GM12878 (cell line): ENCODE data around the gene CENPP. TPM values are rescaled to one million over a fixed set of nuclear protein-coding genes. Genes with fewer than 3 reads are reported as not detected.
A peak's percentile ranks its signal among the peaks of the same experiment; 100 is the strongest.

Experiments
- ATAC-seq: fragments of 200-7000 bp; cut with Tn5 transposase; 3 replicates; pipeline ENCODE4 v1.9.1; 2020; ENCODE audit warnings: mild to moderate bottlenecking, moderate library complexity
- BruUV-seq: library from RNA; stranded (reverse); fragments of 400-500 nt; replicated peaks from 2 replicates; lab custom pipeline; 2021; lab: Mats Ljungman, UMichigan
- CTCF ChIA-PET: fragments of 300-600 bp; sonication (Branson Sonifier 250); formaldehyde crosslinking; extraction: SDS; loops from one replicate; lab custom pipeline; 2021; ENCODE audit warnings: inconsistent platforms; lab: Yijun Ruan, JAX
- POLR2A ChIA-PET: fragments of 350-600 bp; formaldehyde crosslinking; extraction: SDS; loops from one replicate; lab custom pipeline; 2021; ENCODE audit warnings: inconsistent platforms; lab: Charles Lee
- RAD21 ChIA-PET: fragments of 300-600 bp; sonication (Branson Sonifier 250); formaldehyde crosslinking; loops from one replicate; lab custom pipeline; 2023; ENCODE audit warnings: antibody characterized with exemption; ENCODE audit not compliant: unreplicated experiment; lab: Charles Lee
- SMC1A ChIA-PET: fragments of 300-600 bp; sonication (Branson Sonifier 250); formaldehyde crosslinking; loops from one replicate; lab custom pipeline; 2023; ENCODE audit not compliant: unreplicated experiment, uncharacterized antibody; lab: Charles Lee
- DNase-seq: peaks from one replicate; pipeline ENCODE4 v3.0.0-alpha.2; 2011; ENCODE audit warnings: low read depth, low spot score
- FAIRE-seq: peaks from 3 replicates; lab custom pipeline; 2011; peaks lifted over from hg19 to GRCh38; lab: Jason Lieb, UNC
- H2AFZ ChIP-seq: 2 replicates; pipeline ENCODE4 v1.6.0; 2011; ENCODE audit warnings: low read depth, low read length, control low read depth; ENCODE audit not compliant: control insufficient read depth
- H3K27ac ChIP-seq: 2 replicates; pipeline ENCODE4 v1.5.1; 2011; ENCODE audit warnings: control low read depth; ENCODE audit not compliant: control insufficient read depth, insufficient read depth
- H3K27me3 ChIP-seq, 2 experiments: replicated peaks in 1 of 2; 2 replicates each; pipeline versions ENCODE4 v1.6.0 to v1.6.1; 2011; ENCODE audit warnings: low read length in 1 of 2; ENCODE audit not compliant: control insufficient read depth in 2 of 2, insufficient read depth in 2 of 2
- H3K36me3 ChIP-seq, 2 experiments: 2 replicates each; pipeline ENCODE4 v1.5.1; 2011; ENCODE audit warnings: low read length in 1 of 2; ENCODE audit not compliant: control insufficient read depth in 2 of 2, insufficient read depth in 2 of 2
- H3K4me1 ChIP-seq: 2 replicates; pipeline ENCODE4 v1.6.1; 2011; ENCODE audit warnings: mild to moderate bottlenecking, low read length, moderate library complexity, mixed read lengths; ENCODE audit not compliant: control insufficient read depth, insufficient read depth
- H3K4me2 ChIP-seq: 2 replicates; pipeline ENCODE4 v1.6.0; 2011; ENCODE audit warnings: control low read depth; ENCODE audit not compliant: control insufficient read depth, insufficient read depth
- H3K4me3 ChIP-seq: fragments of 200-600 bp; sonication (generic); 2 replicates; pipeline ENCODE4 v1.5.1; 2016
- H3K79me2 ChIP-seq: 2 replicates; pipeline ENCODE4 v1.6.0; 2011; ENCODE audit warnings: low read length; ENCODE audit not compliant: control insufficient read depth, insufficient read depth
- H3K9ac ChIP-seq: 2 replicates; pipeline ENCODE4 v1.8.0; 2011; ENCODE audit warnings: low read length, control low read depth, mixed read lengths; ENCODE audit not compliant: control insufficient read depth, insufficient read depth
- H3K9me3 ChIP-seq: replicated peaks from 3 replicates; pipeline ENCODE4 v1.5.1; 2011; ENCODE audit warnings: mild to moderate bottlenecking, low read length; ENCODE audit not compliant: control insufficient read depth, insufficient read depth
- H4K20me1 ChIP-seq: 2 replicates; pipeline ENCODE4 v1.6.0; 2011; ENCODE audit not compliant: control insufficient read depth, insufficient read depth
- ATF7 ChIP-seq: fragments of 450-650 bp; IDR thresholded peaks from 2 replicates; pipeline ENCODE4 v1.6.1; 2016; ENCODE audit warnings: low read depth, mild to moderate bottlenecking
- BCL11A ChIP-seq: IDR thresholded peaks from 2 replicates; pipeline ENCODE4 v1.6.1; 2011; ENCODE audit warnings: low read depth, low read length
- CBX3 ChIP-seq: fragments of 200-600 bp; sonication (generic); IDR thresholded peaks from 2 replicates; pipeline ENCODE4 v1.6.1; 2016; ENCODE audit warnings: low read depth, borderline replicate concordance
- CHD4 ChIP-seq: fragments of 200-600 bp; sonication (generic); IDR thresholded peaks from 2 replicates; pipeline ENCODE4 v1.6.1; 2016; ENCODE audit warnings: mild to moderate bottlenecking
- HCFC1 ChIP-seq: fragments of 150-350 bp; IDR thresholded peaks from 2 replicates; pipeline ENCODE4 v1.6.1; 2014; ENCODE audit warnings: low read length
- HDGF ChIP-seq: fragments of 450-650 bp; IDR thresholded peaks from 2 replicates; pipeline ENCODE4 v1.6.1; 2016; ENCODE audit warnings: antibody characterized with exemption
- IRF4 ChIP-seq: IDR thresholded peaks from 2 replicates; pipeline ENCODE4 v1.6.1; 2011; ENCODE audit warnings: low read depth, low read length
- IRF5 ChIP-seq: fragments of 450-650 bp; IDR thresholded peaks from 2 replicates; pipeline ENCODE4 v1.6.1; 2017; ENCODE audit warnings: borderline replicate concordance
- JUNB ChIP-seq: IDR thresholded peaks from 2 replicates; pipeline ENCODE4 v1.6.1; 2016; ENCODE audit warnings: antibody characterized with exemption, mild to moderate bottlenecking
- KLF5 ChIP-seq: fragments of 450-650 bp; IDR thresholded peaks from 2 replicates; pipeline ENCODE4 v1.6.1; 2014; ENCODE audit warnings: mild to moderate bottlenecking; ENCODE audit not compliant: partially characterized antibody
- MTA2 ChIP-seq: fragments of 450-650 bp; IDR thresholded peaks from 2 replicates; pipeline ENCODE4 v1.6.1; 2016; ENCODE audit warnings: low read depth, mild to moderate bottlenecking, moderate library complexity
- NFXL1 ChIP-seq: fragments of 450-650 bp; IDR thresholded peaks from 2 replicates; pipeline ENCODE4 v1.6.1; 2017; ENCODE audit warnings: antibody characterized with exemption, mild to moderate bottlenecking, borderline replicate concordance
- NFYB ChIP-seq: IDR thresholded peaks from 2 replicates; pipeline ENCODE4 v1.6.1; 2011; ENCODE audit warnings: low read depth, mild to moderate bottlenecking, low read length, improper control_type of control experiment, moderate library complexity; ENCODE audit not compliant: insufficient read depth
- NR2F1 ChIP-seq: fragments of 450-650 bp; conservative IDR thresholded peaks from 2 replicates; pipeline ENCODE4 v1.6.1; 2017; ENCODE audit warnings: mild to moderate bottlenecking
- RAD21 ChIP-seq: IDR thresholded peaks from 2 replicates; pipeline ENCODE4 v1.6.1; 2011; ENCODE audit warnings: mild to moderate bottlenecking, low read depth, low read length, moderate library complexity; ENCODE audit not compliant: insufficient read depth
- RELA ChIP-seq: fragments of 450-650 bp; IDR thresholded peaks from 2 replicates; pipeline ENCODE4 v1.8.0; 2014; ENCODE audit warnings: borderline replicate concordance; ENCODE audit not compliant: partially characterized antibody
- SMARCA5 ChIP-seq: fragments of 450-650 bp; IDR thresholded peaks from 2 replicates; pipeline ENCODE4 v1.6.1; 2017; ENCODE audit warnings: mild to moderate bottlenecking
- STAT1 ChIP-seq: fragments of 450-650 bp; conservative IDR thresholded peaks from 2 replicates; pipeline ENCODE4 v1.6.1; 2014; ENCODE audit warnings: antibody characterized with exemption, mild to moderate bottlenecking
- TARDBP ChIP-seq: IDR thresholded peaks from 2 replicates; pipeline ENCODE4 v1.6.1; 2016; ENCODE audit warnings: borderline replicate concordance
- YY1 ChIP-seq: IDR thresholded peaks from 2 replicates; pipeline ENCODE4 v1.6.1; 2011; ENCODE audit warnings: low read depth, mild to moderate bottlenecking, low read length
- WGBS: methylation state at CpG from one replicate; pipeline ENCODE4 v1.1.6; 2016; ENCODE audit warnings: low lambda C conversion rate; ENCODE audit not compliant: insufficient replicate concordance, insufficient coverage; ENCODE audit errors: missing lambda C conversion rate; 5-methylcytosine and 5-hydroxymethylcytosine counted together
- in situ Hi-C: fragments of 300-500 bp; cut with MboI; formaldehyde crosslinking; loops from 9 replicates; pipeline ENCODE4 v1.14.3; 2018; ENCODE audit warnings: mixed read lengths
- intact Hi-C: fragments of 100-400 bp; cut with micrococcal nuclease; formaldehyde crosslinking; loops from one replicate; pipeline ENCODE4 v1.14.2; 2022; ENCODE audit not compliant: unreplicated experiment
- polyA plus RNA-seq, 11 experiments: library from polyadenylated mRNA; depleted of rRNA in 4 of 11; unstranded in 6 of 11; stranded (reverse) in 5 of 11; fragments of >200 nt; fragmentation: Nextera tagmentation in 4 of 11; fragmentation: Illumina TruSeq in 1 of 11; extraction: Ambion mirVana in 4 of 11; extraction: Trizol in 1 of 11; gene quantifications; 1 replicate in 1 of 11; 2 replicates in 10 of 11; pipeline versions ENCODE4 v1.2.1 to v1.2.3, GENCODE V29; 2011 to 2016; ENCODE audit warnings: inconsistent platforms in 2 of 11, missing spikeins in 2 of 11, low read depth in 1 of 11
- total RNA-seq, 4 experiments: library from RNA; depleted of rRNA in 3 of 4; stranded (reverse); fragments of >200 nt in 3 of 4; fragmentation: Illumina TruSeq in 1 of 4; extraction: Trizol in 1 of 4; gene quantifications; 2 replicates each; pipeline versions ENCODE4 v1.2.1 to v1.2.3, GENCODE V29; 2013 to 2021
- TF ChIP-seq, protein P1 (sequence below): fragments of 450-650 bp; IDR thresholded peaks from 2 replicates; pipeline ENCODE4 v1.6.1; 2016; ENCODE audit warnings: mild to moderate bottlenecking

CENPP gene
- total and polyA plus RNA-seq, 10 of the 15 experiments (the other 5 are each of a cell fraction or from before 2014, with no cell fraction given) = 9.4 to 31.4 (median 19.8) TPM

GRCh38 chr9:92633614-92634278, 308.0 kb downstream of the CENPP start (continued):
- TF ChIP-seq MTA2 (no peak), HDGF (no peak), KLF5 (no peak)

GRCh38 chr9:92634712-92635605, 309.2 kb downstream of the CENPP start:
- POLR2A ChIA-PET = interaction anchor here (0.5 kb wide), 1 partner anchor 348 kb away, joined by 3 read pairs; no protein-coding TSS in a partner anchor
- Histone ChIP-seq H4K20me1 (no peaks in the 10 kb centered on the region; the same call in 1 of the 2 replicates), H3K79me2 (no peaks in the 10 kb centered on the region), H3K9me3 (no peaks in the 10 kb centered on the region), H3K9ac (no peak overlapping the region), H3K27me3 (no peaks in the 10 kb centered on the region), H3K4me1 (peaks cover 4% of the 10 kb centered on the region), H3K4me2 (no peak overlapping the region), H3K27ac (no peak overlapping the region), H3K4me3 (no peak overlapping the region), H2AFZ (no peak overlapping the region), H3K36me3 (peaks cover 25 to 31% of the 10 kb centered on the region in 2 experiments)
- FAIRE-seq = peak; percentile 66
- peak; percentile 15 for DNase-seq
- whole genome bisulfite sequencing = 63% methylated on average over 35 of the region's 35 CpGs
- intact Hi-C loops = loop anchor here (2.0 to 10.0 kb wide), 3 partner anchors 130 to 500 kb away; partner anchors contain the start of genes CENPP and NOL8
- in situ Hi-C loops = loop anchor here (5.0 kb wide), 2 partner anchors 308 to 498 kb away; partner anchors contain the start of genes CENPP and NOL8
- SMC1A ChIA-PET = interaction anchor here (0.6 to 1.8 kb wide), 4 partner anchors 8 to 495 kb away, joined by 3 to 18 read pairs (median 8); no protein-coding TSS in a partner anchor
- CTCF ChIA-PET = interaction anchor here (0.6 to 5.9 kb wide), 12 partner anchors 10 to 495 kb away, joined by 3 to 44 read pairs (median 4); no protein-coding TSS in a partner anchor
- no TSS peak for BruUV-seq
- RAD21 ChIA-PET = interaction anchor here (0.9 to 2.0 kb wide), 3 partner anchors 306 to 496 kb away, joined by 3 to 10 read pairs (median 9); no protein-coding TSS in a partner anchor
- ATAC-seq = peak; percentile 98
- no peak for TF ChIP-seq BCL11A
- no peak for TF ChIP-seq ATF7
- no peak for TF ChIP-seq CHD4
- no peak for TF ChIP-seq NFXL1
- TF ChIP-seq NFYB = no peak
- TF ChIP-seq IRF5 = no peak
- TF ChIP-seq RAD21 = peak; percentile 87
- no peak for TF ChIP-seq STAT1
- peak; percentile 62; the same call in 1 of the 2 replicates for TF ChIP-seq YY1
- peak; percentile 50 for TF ChIP-seq RELA
- TF ChIP-seq IRF4 = 0 out of 2 replicates have a peak, but pooled peaks have one; percentile 25
- no peak for TF ChIP-seq CBX3
- 0 out of 2 replicates have a peak, but pooled peaks have one; percentile 28 for TF ChIP-seq NR2F1
- TF ChIP-seq SMARCA5 = peak; percentile 64; the same call in 1 of the 2 replicates
- no peak for TF ChIP-seq JUNB
- peak; percentile 22; the same call in 1 of the 2 replicates for TF ChIP-seq HCFC1
- TF ChIP-seq, protein P1, sequence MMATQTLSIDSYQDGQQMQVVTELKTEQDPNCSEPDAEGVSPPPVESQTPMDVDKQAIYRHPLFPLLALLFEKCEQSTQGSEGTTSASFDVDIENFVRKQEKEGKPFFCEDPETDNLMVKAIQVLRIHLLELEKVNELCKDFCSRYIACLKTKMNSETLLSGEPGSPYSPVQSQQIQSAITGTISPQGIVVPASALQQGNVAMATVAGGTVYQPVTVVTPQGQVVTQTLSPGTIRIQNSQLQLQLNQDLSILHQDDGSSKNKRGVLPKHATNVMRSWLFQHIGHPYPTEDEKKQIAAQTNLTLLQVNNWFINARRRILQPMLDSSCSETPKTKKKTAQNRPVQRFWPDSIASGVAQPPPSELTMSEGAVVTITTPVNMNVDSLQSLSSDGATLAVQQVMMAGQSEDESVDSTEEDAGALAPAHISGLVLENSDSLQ = no peak
- TF ChIP-seq TARDBP = no peak
